Body of pancreas (tissue), 4 donors: Measurements from ENCODE around the gene UTY. TPM values are rescaled to one million over a fixed set of nuclear protein-coding genes. Genes with fewer than 3 reads are reported as not detected.

Experiments
- ATAC-seq: fragments of 150-250 bp; one replicate; pipeline ENCODE4 v1.9.1; 2016
- DNase-seq, 4 donors: peaks; one replicate each; pipeline ENCODE4 v3.0.0-alpha.2; 2019
- H3K27ac ChIP-seq, 4 donors: fragments of 200-600 bp; sonication (generic); 1 replicate in 3 of 4; 2 replicates in 1 of 4; pipeline versions ENCODE4 v1.5.1 to v1.6.1; 2016 to 2019; ENCODE audit warnings: mild to moderate bottlenecking in 1 of 4, mixed read lengths in 1 of 4, moderate library complexity in 1 of 4
- H3K27me3 ChIP-seq, 2 donors: fragments of 200-600 bp; sonication (generic); one replicate each; pipeline ENCODE4 v1.6.0; 2016; ENCODE audit warnings: mild to moderate bottlenecking in 1 of 2
- H3K36me3 ChIP-seq, 2 donors: fragments of 200-600 bp; sonication (generic); replicated peaks in 1 of 2; 2 replicates each; pipeline ENCODE4 v1.5.1; 2016; ENCODE audit warnings: low read depth in 2 of 2; ENCODE audit not compliant: insufficient read depth in 1 of 2
- H3K4me1 ChIP-seq: fragments of 200-600 bp; sonication (generic); one replicate; pipeline ENCODE4 v1.6.0; 2016
- H3K4me3 ChIP-seq, 2 donors: fragments of 200-600 bp; sonication (generic); 1 replicate in 1 of 2; 2 replicates in 1 of 2; pipeline ENCODE4 v1.5.1; 2016 to 2019
- H3K9me3 ChIP-seq, 3 donors: fragments of 200-600 bp; sonication (generic); 1 replicate in 2 of 3; 2 replicates in 1 of 3; pipeline ENCODE4 v1.5.1; 2016
- POLR2A ChIP-seq, 3 donors: fragments of 450-650 bp; IDR thresholded peaks; one replicate each; pipeline ENCODE4 v1.6.1; 2016; ENCODE audit warnings: antibody characterized with exemption in 3 of 3, mild to moderate bottlenecking in 2 of 3
- WGBS, 2 donors: methylation state at CpG; one replicate each; pipeline ENCODE4 v1.1.5; 2017; 5-methylcytosine and 5-hydroxymethylcytosine counted together
- intact Hi-C: fragments of 100-400 bp; cut with DNase I; formaldehyde crosslinking; loops from one replicate; pipeline ENCODE4 v1.15.1; 2023
- total RNA-seq, 2 donors: library from RNA; depleted of rRNA; stranded (reverse); fragments of >200 nt; gene quantifications; one replicate each; pipeline ENCODE4 v1.1.0, GENCODE V29; 2016
- TF ChIP-seq, protein P1 (sequence below), 7 experiments: fragments of 450-650 bp in 4 of 7; fragments of 200-600 bp in 3 of 7; sonication (generic) in 3 of 7; IDR thresholded peaks; one replicate each; pipeline ENCODE4 v1.5.1; 2016 to 2019; ENCODE audit warnings: antibody characterized with exemption in 7 of 7

Gene UTY
- total RNA-seq, 2 donors from 2014 or later: not detected

DNA sequence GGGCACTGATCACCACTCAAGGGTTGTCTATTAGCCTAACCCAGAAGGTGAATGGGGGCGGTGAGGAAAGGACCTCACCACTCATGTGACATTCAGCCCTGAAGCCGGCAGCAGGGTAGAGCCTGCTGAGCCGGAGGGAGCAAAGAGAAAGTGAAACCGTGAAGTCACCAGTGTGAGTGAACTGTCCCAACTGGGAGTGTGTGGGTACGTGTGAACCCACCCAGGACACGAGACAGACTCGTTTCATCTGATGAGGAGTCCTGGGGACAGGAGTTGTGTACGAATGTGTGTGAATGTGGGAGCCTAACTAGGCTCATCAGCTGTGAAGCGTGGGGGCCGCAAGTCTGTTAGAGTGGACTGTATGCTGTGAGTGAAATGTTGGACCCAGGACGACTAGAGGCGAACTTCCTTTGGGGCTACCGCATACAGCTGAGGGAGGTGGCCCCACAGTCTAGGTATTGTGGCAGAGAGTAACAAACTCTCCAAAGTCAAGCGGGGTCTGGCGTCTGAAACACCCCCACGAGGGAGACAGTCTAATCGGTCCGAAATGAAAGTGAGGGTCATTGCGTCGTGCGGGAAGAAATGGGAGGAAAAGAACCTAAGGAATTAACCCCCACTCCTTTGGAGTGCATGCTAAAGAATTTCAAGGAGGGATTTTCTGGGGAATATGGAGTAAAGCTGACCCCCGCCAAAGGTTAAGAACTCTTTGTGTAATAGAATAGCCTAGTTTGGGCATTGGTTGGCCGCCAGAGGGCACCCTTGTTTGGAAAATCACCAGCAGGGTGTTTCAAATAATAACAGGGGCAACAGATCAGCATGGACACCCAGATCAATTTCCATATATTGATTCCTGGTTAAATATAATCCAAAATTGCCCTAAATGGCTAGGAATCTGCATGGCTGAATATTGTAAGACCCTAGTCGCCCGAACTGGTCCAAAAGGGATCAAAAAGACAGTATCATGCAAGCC, 43.6 kb downstream of the UTY start:
- H3K9me3 ChIP-seq: no peaks in the 10 kb centered on the region
- no peaks in the 10 kb centered on the region for H3K27me3 ChIP-seq
- peak in 2 of 4 donors; percentile 28 to 52 for DNase-seq
- TF ChIP-seq, protein P1, sequence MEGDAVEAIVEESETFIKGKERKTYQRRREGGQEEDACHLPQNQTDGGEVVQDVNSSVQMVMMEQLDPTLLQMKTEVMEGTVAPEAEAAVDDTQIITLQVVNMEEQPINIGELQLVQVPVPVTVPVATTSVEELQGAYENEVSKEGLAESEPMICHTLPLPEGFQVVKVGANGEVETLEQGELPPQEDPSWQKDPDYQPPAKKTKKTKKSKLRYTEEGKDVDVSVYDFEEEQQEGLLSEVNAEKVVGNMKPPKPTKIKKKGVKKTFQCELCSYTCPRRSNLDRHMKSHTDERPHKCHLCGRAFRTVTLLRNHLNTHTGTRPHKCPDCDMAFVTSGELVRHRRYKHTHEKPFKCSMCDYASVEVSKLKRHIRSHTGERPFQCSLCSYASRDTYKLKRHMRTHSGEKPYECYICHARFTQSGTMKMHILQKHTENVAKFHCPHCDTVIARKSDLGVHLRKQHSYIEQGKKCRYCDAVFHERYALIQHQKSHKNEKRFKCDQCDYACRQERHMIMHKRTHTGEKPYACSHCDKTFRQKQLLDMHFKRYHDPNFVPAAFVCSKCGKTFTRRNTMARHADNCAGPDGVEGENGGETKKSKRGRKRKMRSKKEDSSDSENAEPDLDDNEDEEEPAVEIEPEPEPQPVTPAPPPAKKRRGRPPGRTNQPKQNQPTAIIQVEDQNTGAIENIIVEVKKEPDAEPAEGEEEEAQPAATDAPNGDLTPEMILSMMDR (IDR thresholded peaks at IDR 0.05): peak in 2 of 7 experiments; percentile 31
- TF ChIP-seq POLR2A (IDR thresholded peaks at IDR 0.05): no peak
- H3K4me1 ChIP-seq: peaks cover 4% of the 10 kb centered on the region
- peak overlapping the region in 2 of 4 donors; percentile 60 to 65 for H3K27ac ChIP-seq
- ATAC-seq: peak; percentile 77
- intact Hi-C loops: no loop called here
- WGBS, 2 donors: 49 to 57% methylated on average over 15 to 22 of the region's 25 CpGs
- no peaks in the 10 kb centered on the region for H3K36me3 ChIP-seq
- H3K4me3 ChIP-seq: no peak overlapping the region

DNA sequence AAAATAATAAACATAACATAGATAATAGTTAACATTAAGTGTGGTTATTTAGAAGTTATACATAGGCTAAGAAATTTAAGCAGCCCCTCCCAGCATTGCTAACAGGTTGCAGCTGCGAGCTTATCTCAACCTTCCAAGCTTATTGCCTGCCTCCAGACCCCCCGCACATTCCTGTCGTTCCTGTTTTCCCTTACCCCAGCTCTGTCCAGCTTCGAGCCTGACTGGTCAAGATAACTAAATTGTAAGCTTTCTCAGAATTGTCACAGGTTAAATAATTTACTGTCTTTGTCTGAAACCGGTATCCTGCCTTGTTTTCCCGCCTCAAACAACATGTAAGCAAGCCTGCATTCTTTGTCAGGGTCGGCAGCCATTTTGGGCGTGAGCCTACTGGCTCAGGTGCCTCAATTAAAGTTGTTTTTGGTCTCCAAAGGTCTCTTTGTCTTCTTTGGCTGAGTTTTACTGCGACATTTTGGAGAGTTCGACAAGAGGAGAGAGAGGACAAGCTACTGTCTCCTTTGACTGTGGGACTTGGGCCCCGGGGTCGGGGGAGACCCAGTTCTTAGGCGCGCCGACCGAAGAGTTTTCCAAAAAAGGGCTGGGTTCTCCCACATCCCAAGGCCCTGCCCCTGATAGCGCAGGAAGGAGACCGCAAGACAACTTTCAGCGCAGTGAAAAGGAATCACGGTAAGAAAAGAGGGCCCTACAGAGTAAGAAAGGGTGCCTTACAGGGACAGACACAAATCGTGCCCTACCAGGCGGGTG, 44.4 kb downstream of the UTY start:
- peak; percentile 33 for ATAC-seq
- 52 to 55% methylated on average over 22 of the region's 22 CpGs for WGBS, 2 donors
- H3K4me1 ChIP-seq: peaks cover 4% of the 10 kb centered on the region
- H3K4me3 ChIP-seq: no peak overlapping the region
- no peaks in the 10 kb centered on the region for H3K36me3 ChIP-seq
- no peaks in the 10 kb centered on the region for H3K27me3 ChIP-seq
- DNase-seq: no peak
- intact Hi-C loops: no loop called here
- no peak for TF ChIP-seq POLR2A (IDR thresholded peaks at IDR 0.05)
- TF ChIP-seq, protein P1 (IDR thresholded peaks at IDR 0.05): no peak
- H3K27ac ChIP-seq: peak overlapping the region in 2 of 4 donors; percentile 60 to 65
- no peaks in the 10 kb centered on the region for H3K9me3 ChIP-seq

DNA sequence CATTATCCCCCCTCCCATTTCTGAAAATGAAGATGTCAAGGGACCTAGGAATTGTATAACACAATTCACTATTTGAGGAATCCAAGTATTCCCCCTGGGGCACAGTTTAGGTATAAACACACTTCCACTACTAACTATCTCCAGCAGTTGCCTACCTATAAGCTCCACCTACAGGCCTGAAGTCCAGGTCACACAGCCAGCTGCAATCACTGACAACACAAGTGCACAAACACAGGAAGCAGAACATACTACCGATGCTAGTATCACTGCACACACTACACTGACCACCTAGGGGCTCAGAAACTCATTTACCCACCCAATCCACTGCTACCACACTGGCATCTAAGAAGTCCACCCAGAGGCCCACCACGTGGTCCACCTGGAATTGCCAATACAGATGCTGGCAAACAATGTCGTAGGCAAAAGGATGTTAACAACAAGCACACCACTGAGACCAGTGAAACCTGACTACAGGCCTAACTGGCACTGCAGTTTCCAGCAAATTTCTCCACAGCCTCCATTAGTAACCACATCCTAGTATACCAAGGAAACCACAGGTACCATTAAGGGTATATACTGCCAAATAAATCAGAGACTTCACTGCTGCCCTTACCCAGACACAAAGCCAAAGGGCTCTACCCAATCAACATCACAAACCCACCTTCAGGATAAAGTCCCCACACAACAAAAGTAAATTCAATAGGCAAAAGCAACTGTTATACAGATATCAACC, 47.4 kb downstream of the UTY start:
- H3K27me3 ChIP-seq: no peaks in the 10 kb centered on the region
- H3K4me3 ChIP-seq: no peak overlapping the region
- no peak overlapping the region for H3K27ac ChIP-seq
- DNase-seq (no peak), ATAC-seq (no peak)
- no peaks in the 10 kb centered on the region for H3K9me3 ChIP-seq
- TF ChIP-seq, protein P1 (IDR thresholded peaks at IDR 0.05): no peak
- no peak for TF ChIP-seq POLR2A (IDR thresholded peaks at IDR 0.05)
- intact Hi-C loops: no loop called here
- H3K4me1 ChIP-seq: peaks cover 4% of the 10 kb centered on the region
- 56 to 76% methylated on average over 3 of the region's 3 CpGs for WGBS, 2 donors
- H3K36me3 ChIP-seq: no peaks in the 10 kb centered on the region

DNA sequence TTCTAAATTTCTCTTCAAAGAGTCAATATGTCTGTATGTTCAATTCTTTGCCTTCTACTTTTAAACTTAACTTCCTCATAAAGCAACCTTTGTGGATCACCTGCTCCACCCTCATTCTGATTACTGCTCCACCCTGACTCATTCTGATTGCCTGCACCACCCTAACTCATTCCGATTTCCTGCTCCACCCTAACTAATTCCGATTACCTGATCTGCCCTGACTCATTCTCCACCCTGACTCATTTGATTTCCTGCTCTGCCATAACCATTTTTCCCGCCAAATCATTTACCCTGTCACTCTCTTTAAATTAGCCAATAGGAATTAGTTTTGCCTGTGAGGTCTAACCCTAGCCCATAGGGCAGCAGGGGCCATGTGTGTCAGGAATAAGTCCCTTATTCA, 50.3 kb downstream of the UTY start:
- intact Hi-C loops: no loop called here
- Histone ChIP-seq H3K4me3 (no peak overlapping the region), H3K27ac (no peak overlapping the region), H3K27me3 (no peaks in the 10 kb centered on the region), H3K36me3 (no peaks in the 10 kb centered on the region), H3K9me3 (no peaks in the 10 kb centered on the region), H3K4me1 (no peaks in the 10 kb centered on the region)
- TF ChIP-seq POLR2A (IDR thresholded peaks at IDR 0.05): no peak
- TF ChIP-seq, protein P1 (IDR thresholded peaks at IDR 0.05): no peak
- ATAC-seq (no peak), DNase-seq (no peak)
- WGBS, 2 donors: 85 to 98% methylated on average over 3 of the region's 3 CpGs
